AG20443 (cell line): ENCODE measurements around the gene CACNA1C.

Experiments used
- DNase-seq: peaks from one replicate; pipeline ENCODE4 v3.0.0; 2012; ENCODE audit warnings: low spot score, mixed read lengths

The CACNA1C gene

GRCh38 chr12:2298556-2299200 lies 245.9 kb downstream of the CACNA1C start:
- DNase-seq: no peak

GRCh38 chr12:2299206-2299605 lies 246.4 kb downstream of the CACNA1C start:
- no peak for DNase-seq

DNA sequence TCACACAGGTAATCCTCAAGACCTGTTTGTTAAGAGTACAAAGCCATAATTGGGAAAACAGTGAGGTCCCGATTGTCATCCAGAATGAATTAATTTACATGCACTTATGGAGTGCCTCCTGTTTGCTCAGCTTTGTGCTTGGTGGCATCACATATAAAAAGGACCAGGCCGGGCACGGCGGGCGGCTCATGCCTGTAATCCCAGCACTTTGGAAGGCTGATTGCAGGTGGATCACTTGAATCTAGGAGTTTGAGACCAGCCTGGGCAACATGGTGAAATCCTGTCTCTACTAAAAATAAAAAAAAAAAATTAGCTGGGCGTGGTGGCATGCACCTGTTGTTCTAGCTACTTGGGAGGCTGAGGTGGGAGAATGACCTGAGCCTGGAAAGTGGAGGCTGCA lies 247.4 kb downstream of the CACNA1C start:
- no peak for DNase-seq

DNA sequence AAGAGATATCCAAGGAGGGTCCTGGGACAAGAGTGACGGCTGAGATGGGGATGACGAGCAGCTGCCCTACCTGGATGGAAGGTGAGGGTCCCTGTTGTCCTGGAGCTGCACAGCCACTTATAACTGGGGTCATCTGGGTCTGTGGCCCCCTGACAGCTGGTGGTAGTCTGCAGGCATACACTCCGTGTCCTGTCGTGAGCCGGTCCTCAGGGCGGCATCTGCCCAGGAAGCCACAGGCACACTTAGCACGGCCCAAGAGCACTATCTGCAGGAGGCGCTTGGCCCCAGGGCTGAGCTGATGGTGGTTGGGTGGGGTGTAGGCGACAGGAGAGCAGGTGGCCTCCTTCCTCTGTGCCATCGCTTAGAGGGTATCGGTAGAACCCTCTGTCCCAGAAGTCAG lies 248.1 kb downstream of the CACNA1C start:
- no peak for DNase-seq

DNA sequence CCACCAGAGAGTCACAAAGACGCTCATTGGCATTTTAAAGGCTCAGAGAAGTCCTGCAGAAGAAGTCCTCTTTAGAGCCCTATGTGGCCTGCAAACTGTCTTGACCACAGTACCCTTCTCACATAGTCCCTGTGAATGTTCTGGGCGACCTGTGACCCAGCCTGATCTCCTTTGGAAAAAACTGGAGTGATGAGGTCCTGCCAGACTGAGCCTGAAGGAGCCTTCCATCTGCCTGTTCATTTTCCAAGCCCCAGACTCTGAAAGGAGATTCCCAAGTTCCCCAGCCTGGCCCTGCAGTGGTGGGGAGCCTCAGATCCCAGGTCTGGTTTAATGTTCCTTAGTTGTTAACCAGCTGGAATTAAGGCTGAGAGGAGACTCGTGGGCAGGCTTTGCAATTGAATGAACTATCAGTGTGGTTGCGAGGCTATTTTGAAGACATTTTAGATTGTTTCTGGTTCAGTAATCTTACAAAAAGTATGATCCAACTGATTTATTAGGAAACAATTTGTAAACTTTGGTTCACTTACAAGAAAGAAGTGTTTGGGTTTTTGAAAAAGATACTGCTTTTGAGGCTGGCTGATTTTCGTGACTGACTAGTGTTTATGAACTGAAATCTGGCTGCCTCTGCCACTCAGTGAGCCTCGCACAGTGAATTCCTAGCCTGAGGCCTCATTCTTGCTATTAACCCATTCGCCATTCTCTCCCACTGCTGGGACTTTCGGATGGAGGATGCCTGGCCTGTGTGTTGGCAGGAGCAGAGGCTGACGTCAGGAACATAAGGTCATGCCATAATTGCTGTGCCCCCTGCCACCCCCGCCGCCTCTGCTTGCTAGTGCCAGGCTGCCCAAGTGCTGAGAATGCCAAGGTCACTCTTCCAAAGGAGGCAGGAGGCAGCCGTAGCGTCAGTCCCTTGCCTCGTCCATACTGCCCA lies 249.0 kb downstream of the CACNA1C start:
- peak; percentile 86 for DNase-seq

DNA sequence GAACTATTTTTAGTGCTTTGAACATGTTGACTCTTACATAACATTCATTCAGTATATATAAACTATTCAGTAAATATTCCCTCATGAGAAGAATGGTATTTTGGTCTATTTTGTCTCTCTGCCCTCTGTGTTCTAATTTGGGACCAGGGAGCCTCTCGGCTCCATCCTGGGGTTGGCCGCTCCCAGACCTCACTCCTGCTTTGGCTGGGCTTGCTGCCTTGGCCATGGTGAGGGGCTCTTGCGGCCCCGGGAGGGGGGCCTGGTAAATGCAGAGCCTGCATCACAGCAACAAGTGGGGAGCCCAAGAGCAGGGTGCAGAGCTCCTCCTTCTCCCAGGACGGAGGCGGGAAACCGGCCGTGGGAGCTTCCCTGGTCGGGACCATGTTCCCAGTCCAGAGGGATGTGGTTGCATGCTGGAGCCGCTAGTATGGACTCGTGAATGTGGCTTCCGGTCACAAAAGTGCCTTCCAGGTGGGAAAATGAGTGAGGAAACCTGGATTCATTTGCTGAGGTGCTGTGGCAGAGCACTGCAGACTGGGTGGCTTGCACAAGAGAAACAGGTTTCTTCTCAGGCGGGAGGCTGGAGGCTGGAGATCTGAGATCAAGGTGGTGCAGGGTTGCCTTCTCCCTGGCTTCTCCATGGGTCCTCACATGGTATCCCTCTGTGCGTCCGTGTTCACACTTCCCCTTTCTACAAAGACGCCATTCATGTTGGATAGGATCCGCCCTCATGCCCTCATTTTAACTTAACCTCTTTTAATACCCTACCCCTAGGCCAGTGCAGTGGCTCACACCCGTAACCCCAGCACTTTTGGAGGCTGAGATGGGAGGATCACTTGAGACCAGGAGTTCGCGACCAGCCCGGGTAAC lies 250.2 kb downstream of the CACNA1C start:
- no peak for DNase-seq

DNA sequence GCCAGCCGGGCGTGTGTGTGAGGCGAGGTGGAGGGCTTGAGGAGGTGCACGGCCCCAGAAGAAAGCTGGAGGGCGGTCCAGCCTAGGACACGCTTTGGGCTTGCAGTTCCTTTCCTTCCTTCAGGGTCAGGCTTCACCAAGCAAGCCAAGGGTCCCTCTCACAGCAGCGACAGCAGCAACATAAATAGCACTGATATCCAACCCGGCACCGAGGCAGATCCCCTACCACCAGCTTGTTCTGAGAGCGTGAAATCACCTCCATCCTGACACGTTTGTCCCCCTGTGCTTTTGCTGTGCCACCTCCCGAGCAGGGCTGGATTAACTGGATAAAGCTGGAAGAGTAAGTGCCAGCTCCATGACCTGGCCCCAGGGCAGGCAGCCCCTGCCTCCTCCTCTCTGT lies 251.4 kb downstream of the CACNA1C start:
- no peak for DNase-seq

GRCh38 chr12:2306012-2306411 lies 253.2 kb downstream of the CACNA1C start:
- DNase-seq: no peak

GRCh38 chr12:2306735-2307134 lies 253.9 kb downstream of the CACNA1C start:
- no peak for DNase-seq

DNA sequence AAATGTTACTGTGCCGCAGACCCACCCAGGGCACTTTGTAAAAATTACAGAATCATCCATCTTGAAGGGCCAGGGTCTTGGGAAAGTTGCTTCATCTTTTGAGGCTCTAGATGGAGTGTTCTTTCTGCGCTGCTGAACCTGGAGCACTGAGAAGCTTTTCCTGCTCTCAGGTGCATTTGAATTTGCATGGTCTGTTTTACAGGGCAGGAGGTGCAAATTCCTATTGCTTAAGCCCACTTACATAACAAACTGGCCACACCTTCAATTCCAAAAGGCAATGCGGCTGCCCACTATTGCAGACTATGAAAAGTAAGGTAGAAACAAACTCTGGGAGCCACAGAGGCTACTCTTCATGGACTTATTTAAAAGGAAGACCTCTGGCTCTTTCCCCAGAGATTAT lies 254.8 kb downstream of the CACNA1C start:
- no peak for DNase-seq

DNA sequence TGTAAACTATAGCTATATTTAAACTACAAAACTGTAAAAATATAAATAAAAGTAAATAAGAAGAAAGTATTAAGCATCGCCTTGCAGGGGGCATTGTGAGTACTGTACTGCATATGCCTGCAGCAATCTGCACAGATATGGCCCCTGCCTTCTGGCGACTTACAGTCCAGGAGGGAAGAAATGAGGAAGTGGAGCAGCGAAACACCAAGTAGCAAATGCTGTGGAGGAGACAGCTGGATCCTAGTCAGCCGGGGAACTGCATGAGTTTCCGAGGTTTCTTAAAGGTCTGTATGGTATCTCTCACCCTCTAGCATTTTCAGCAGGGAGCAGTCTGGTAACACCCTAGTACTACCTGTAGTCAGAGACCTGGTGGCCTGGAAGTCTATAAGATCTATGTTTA lies 256.9 kb downstream of the CACNA1C start:
- DNase-seq: no peak

GRCh38 chr12:2311020-2311778 lies 258.4 kb downstream of the CACNA1C start:
- DNase-seq: peak; percentile 84

DNA sequence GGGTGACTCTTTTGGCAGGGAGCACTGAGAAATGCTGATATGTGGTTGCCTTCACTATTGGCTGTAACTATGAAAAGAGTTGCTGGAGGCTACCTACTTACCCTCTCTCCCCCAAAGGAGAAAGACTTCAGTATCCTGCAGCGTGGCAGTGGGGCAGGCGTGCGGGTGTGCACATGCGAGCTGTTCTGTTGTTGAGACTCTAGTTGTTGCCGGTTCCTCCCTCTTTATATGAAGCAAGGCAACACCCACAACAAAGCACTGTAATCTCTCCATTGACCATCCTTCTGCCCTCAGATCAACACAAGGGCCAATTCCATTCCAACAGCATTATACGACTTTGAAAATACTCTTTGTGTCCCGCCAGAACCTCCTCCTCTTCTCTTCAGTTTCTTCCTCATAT lies 259.4 kb downstream of the CACNA1C start:
- no peak for DNase-seq

DNA sequence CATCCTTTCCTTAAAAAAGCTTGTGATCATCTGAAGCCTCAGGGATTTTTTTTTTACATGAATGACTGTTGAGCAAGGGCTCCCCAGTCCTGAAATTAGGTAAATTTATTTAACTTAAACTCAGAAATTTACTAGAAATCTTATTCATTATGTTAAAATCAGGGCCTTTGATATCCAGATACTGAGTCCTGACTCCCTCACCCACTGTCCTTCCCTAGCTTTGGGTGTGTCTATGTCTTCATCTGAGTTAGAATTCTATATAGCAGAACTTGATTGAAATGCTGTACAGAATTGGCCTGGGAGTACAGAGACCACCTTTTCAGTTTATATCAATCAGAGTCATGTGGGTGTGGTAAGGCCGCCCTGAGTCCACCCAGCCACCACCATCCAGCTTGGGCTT lies 260.0 kb downstream of the CACNA1C start:
- no peak for DNase-seq

DNA sequence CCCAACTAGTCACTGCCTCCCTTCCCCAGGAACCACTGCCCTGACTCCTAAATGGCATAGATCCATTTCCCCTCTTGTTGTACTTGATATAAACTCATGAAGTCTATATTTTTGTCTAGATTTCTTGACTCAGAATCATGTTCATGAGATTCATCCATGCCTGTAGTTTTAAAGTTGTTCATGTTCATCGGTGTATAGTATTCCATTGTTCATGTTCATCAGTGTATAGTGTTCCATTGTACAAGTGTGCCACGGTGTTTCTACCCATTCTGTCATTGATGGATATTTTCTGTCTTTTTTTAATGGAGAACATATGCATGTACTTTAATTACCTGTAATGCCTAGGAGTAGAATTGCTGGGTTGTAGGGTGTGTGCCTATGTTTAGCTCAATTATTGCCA lies 261.7 kb downstream of the CACNA1C start:
- no peak for DNase-seq

GRCh38 chr12:2317772-2318171 lies 265.0 kb downstream of the CACNA1C start:
- DNase-seq: no peak

DNA sequence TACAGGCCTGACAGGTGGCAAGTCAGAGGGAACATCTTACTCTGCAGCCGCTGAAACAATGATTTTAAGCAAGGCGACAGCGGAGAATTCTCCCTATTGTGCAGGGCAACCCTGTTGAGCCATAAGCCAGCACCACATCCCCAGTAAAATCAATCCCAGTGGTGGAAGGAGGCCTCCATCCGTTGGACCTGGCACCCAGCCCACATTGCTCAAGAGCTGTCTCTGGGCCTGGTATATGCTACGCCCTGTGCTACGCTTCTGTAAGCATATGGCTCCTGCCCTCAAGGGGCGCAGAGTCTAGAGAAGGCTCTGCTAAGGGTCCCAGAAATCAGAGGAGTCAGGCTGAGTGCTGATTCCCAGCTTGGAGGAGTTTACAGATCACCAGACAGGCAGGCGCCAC lies 265.5 kb downstream of the CACNA1C start:
- no peak for DNase-seq

GRCh38 chr12:2319136-2319535 lies 266.3 kb downstream of the CACNA1C start:
- no peak for DNase-seq

GRCh38 chr12:2319737-2320506 lies 267.1 kb downstream of the CACNA1C start:
- peak; percentile 69 for DNase-seq

DNA sequence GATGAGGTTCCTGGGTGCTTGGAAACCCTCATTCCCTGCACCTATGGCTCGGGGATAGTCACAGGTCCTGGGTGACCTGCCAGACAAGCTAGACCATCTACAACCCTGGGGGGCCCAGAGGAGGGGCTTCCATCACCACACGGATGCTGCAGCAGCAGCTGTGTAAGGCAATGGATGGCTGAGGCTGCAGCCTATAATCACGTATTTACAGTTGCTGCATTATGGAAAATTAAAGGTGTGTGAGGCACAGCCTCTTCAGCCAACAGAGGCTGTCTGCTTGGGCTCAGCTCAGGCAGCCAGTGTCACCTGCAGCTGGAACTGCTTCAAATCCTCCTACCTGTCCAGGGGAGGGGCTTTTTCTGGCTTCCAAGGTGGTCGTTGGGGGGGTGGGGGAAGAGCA lies 268.1 kb downstream of the CACNA1C start:
- DNase-seq: no peak

- no peak for DNase-seq
These were observed 269.9 kb downstream of the CACNA1C start for GRCh38 chr12:2322554-2323120.
